ES-I3 (cell line): Measurements from ENCODE around the gene CACFD1.

Source experiments
- H3K36me3 ChIP-seq: 2 replicates; pipeline ENCODE4 v1.6.1; 2013; ENCODE audit warnings: mild to moderate bottlenecking, low read length, control low read depth, moderate library complexity; ENCODE audit not compliant: insufficient read depth
- H3K4me1 ChIP-seq: 2 replicates; pipeline ENCODE4 v1.6.1; 2013; ENCODE audit warnings: mild to moderate bottlenecking, control low read depth, low read length; ENCODE audit not compliant: insufficient read depth
- H3K9ac ChIP-seq: 2 replicates; pipeline ENCODE4 v1.6.1; 2013; ENCODE audit warnings: low read depth, mild to moderate bottlenecking, low read length, moderate library complexity
- H3K9me3 ChIP-seq: 2 replicates; pipeline ENCODE4 v1.6.1; 2013; ENCODE audit warnings: mild to moderate bottlenecking, low read length, moderate library complexity; ENCODE audit not compliant: control insufficient read depth, insufficient read depth

CACFD1 gene

DNA sequence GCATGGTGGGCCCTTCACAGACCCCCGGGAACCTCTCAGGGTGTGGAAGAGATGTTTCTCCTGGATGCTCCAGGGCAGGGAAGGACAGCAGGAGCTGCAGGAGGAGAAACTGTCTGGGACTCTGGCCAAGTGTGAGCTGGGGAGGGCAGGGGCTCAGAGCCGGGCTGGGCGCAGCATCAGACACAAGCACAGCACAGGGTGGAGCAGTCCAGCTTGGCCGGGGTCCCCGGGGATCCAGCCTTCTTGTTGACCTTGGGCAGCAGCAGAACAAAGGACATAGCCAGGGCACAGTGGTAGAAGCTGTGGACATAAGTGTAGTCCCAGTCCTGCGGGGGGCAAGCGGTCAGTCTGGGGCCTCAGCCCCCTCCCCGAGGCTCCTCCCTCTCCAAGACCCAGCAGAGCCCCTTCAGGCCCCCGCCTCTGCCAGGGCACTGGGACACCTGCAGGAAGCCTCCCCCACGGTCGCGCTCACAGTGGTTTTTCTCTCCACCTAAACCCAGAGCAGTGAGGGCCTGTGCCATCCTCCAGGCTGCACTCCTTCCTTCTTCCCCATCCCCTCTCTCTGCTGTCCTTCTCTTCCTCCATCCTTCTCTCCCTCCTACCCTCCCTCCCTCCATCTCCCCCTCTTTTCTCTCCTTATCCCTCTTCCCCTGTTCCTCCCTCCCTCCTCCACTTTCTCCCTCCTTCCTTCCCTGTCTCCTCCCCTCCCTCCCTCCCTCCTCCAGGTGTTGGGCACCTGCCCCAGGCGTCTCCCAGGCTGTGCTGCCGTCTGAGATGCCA, 54.9 kb downstream of the CACFD1 start:
- peaks cover 4% of the 10 kb centered on the region; the same call in 1 of the 2 replicates for H3K4me1 ChIP-seq
- H3K36me3 ChIP-seq: no peaks in the 10 kb centered on the region
- H3K9ac ChIP-seq: no peak overlapping the region
- H3K9me3 ChIP-seq: no peaks in the 10 kb centered on the region

DNA sequence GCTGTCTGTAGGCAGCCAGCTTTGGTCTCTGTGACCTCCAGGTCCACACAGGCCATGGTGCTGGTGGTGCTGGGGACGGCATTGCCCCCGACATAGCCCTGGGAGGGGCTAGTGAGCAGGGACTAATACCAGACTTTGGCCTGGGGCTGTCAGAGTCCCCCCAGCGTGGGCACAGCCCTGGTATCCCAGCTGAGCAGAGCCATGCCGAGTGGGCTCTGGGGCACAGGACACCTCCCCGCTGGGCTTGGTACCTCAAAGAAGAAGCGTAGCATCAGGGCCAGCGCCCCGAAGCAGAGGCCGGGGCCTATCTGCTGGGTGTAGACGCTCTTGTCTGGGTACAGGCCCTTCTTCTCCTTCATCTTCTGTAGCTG, 55.4 kb downstream of the CACFD1 start:
- Histone ChIP-seq H3K36me3 (no peaks in the 10 kb centered on the region), H3K9ac (no peak overlapping the region), H3K4me1 (no peaks in the 10 kb centered on the region), H3K9me3 (no peaks in the 10 kb centered on the region)

GRCh38 chr9:133515615-133516255, 56.0 kb downstream of the CACFD1 start:
- no peaks in the 10 kb centered on the region for H3K9me3 ChIP-seq
- no peak overlapping the region for H3K9ac ChIP-seq
- no peaks in the 10 kb centered on the region for H3K36me3 ChIP-seq
- no peaks in the 10 kb centered on the region for H3K4me1 ChIP-seq

DNA sequence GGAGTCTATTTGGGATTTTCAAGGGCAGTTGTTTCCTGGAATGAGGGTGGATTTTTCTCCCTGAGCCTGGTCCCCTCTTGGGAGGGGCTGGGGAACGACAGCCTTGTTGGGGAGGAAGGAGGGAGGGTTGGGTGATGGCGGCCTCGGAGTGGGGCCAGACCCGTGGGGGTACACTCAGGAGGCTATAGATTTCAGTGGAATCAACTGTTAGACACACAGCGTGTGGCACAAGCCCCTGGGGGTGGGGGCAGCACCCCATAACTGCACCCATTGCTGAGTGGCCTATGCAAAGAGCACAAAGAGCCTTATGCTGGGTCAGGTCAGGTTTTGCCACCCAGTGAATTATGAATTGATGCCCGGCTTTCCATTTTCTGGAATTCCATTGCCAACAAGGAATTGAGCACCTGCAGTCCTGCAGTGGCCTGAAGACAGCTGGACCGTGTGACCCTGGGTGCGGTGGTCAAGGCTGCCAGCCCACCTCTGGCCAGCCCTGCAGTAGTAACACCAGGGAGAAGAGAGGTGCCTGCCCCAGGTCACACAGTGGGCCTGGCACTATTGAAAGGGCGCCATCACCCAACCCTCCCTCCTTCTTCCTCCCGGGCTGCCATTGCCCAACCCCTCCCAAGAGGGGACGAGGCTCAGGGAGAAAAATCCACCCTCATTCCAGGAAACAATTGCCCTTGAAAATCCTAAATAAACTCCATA, 56.6 kb downstream of the CACFD1 start:
- Histone ChIP-seq H3K9ac (no peak overlapping the region), H3K9me3 (no peaks in the 10 kb centered on the region), H3K4me1 (no peaks in the 10 kb centered on the region), H3K36me3 (no peaks in the 10 kb centered on the region)

DNA sequence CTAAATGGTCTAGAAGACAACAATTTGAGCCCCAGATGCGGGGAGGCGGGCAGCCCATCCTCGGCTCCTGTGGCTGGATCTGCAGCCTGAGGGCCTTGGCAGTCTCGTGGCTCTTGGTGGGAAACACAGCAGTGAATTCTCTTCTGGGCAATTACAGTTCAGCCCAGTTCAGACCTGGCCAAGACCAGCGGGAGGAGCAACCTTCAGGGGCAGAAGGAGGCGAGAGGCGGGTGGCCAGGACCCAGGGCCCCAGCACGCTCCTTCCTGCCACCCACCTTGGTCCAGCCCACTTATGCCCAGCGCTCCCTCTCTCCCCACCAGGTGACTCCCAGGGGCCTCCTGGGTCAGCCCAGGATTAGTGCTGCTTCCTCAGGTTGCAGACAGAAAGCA, 57.2 kb downstream of the CACFD1 start:
- H3K9ac ChIP-seq: no peak overlapping the region
- H3K36me3 ChIP-seq: no peaks in the 10 kb centered on the region
- no peaks in the 10 kb centered on the region for H3K4me1 ChIP-seq
- H3K9me3 ChIP-seq: no peaks in the 10 kb centered on the region

DNA sequence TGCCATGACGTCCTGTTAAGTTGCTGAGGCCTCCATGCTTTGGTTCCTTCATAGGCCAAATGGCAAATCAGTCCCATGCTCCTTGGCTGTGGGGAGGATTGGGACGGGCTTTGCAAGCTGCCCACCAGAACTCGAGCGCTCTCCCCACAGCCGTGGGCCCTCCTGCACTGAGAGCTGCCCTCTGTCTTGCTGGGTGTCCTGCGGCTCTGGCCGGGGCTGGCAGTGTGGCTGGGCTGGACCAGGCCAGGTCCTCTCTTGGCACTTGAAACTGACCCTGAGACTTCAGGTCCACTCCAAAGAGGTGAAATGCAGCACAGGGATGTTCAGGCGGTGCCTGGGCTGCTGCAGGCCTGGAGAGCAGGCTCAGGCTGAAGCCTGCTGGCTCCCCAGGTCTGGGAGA, 57.9 kb downstream of the CACFD1 start:
- H3K36me3 ChIP-seq: no peaks in the 10 kb centered on the region
- no peaks in the 10 kb centered on the region for H3K9me3 ChIP-seq
- no peaks in the 10 kb centered on the region for H3K4me1 ChIP-seq
- no peak overlapping the region for H3K9ac ChIP-seq

- Histone ChIP-seq H3K36me3 (no peaks in the 10 kb centered on the region), H3K9me3 (no peaks in the 10 kb centered on the region), H3K9ac (no peak overlapping the region), H3K4me1 (no peaks in the 10 kb centered on the region)
These were observed 58.4 kb downstream of the CACFD1 start for GRCh38 chr9:133518200-133518599.

- H3K9me3 ChIP-seq: no peaks in the 10 kb centered on the region
- no peak overlapping the region for H3K9ac ChIP-seq
- no peaks in the 10 kb centered on the region for H3K4me1 ChIP-seq
- no peaks in the 10 kb centered on the region for H3K36me3 ChIP-seq
These were observed 59.1 kb downstream of the CACFD1 start for GRCh38 chr9:133518706-133519449.

DNA sequence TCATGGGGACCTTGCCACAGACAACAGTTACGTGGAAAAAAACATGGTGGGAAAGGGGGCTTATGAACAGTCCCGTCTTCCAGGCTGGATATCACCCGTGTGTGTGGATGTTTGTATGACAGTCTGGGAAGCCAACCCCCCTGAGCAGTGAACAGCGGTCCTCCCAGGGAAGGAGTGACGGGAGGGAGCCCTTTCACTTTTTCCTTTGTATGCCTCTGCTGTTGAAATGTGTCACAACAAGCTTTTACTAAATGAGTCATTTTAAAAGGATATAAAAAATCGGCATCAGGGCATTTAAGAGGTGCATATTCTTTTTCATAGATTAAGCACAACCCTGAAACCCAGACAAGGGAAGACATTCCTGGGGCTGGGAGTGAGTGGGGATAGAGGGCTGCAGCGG, 59.9 kb downstream of the CACFD1 start:
- no peaks in the 10 kb centered on the region for H3K9me3 ChIP-seq
- no peaks in the 10 kb centered on the region for H3K4me1 ChIP-seq
- H3K9ac ChIP-seq: no peak overlapping the region
- no peaks in the 10 kb centered on the region for H3K36me3 ChIP-seq

- no peaks in the 10 kb centered on the region for H3K9me3 ChIP-seq
- H3K9ac ChIP-seq: no peak overlapping the region
- H3K4me1 ChIP-seq: no peaks in the 10 kb centered on the region
- no peaks in the 10 kb centered on the region for H3K36me3 ChIP-seq
These were observed 60.5 kb downstream of the CACFD1 start for GRCh38 chr9:133520121-133520835.
